ENCODE data around the gene AARS2.

Gene AARS2

GRCh38 chr6:44266347-44266746 lies 46.8 kb downstream of the AARS2 start:
- Mint-ChIP-seq H3K27me3 (peaks cover 35% of the 10 kb centered on the region), H3K9me3 (no peaks in the 10 kb centered on the region), H3K27ac (peak overlapping the region; percentile 85 to 88), H3K4me3 (peak overlapping the region; percentile 80 to 97), H3K4me1 (peaks cover 72% of the 10 kb centered on the region)
- DNase-seq (peak in 1 of 2 donors; percentile 57), ATAC-seq (peak; percentile 54)

- Mint-ChIP-seq H3K4me1 (peaks cover 72% of the 10 kb centered on the region), H3K27me3 (peaks cover 29% of the 10 kb centered on the region), H3K4me3 (peak overlapping the region; percentile 97 to 99), H3K27ac (peak overlapping the region; percentile 35 to 88), H3K9me3 (no peaks in the 10 kb centered on the region)
- no peak for DNase-seq
- ATAC-seq: no peak
Observed at GRCh38 chr6:44265722-44266233, 47.4 kb downstream of the AARS2 start.

GRCh38 chr6:44265007-44265721 lies 48.0 kb downstream of the AARS2 start, which contains the start of gene NFKBIE:
Gene NFKBIE (minus strand): TSS chr6:44265551. CDS start chr6:44265346, 205 bp downstream.
- H3K4me3 Mint-ChIP-seq: peak within 1 kb of the TSS; percentile 97 to 99
- H3K4me1 Mint-ChIP-seq: peaks cover 78% of the 10 kb centered on the region
- no peaks in the 10 kb centered on the region for H3K9me3 Mint-ChIP-seq

GRCh38 chr6:44264154-44265006 lies 48.8 kb downstream of the AARS2 start:
- Mint-ChIP-seq H3K9me3 (no peaks in the 10 kb centered on the region), H3K27ac (peak overlapping the region; percentile 91 to 97), H3K4me3 (peak overlapping the region; percentile 97 to 99), H3K4me1 (peaks cover 73% of the 10 kb centered on the region), H3K27me3 (peaks cover 18% of the 10 kb centered on the region)
- ATAC-seq (peak; percentile 59), DNase-seq (peak in 1 of 2 donors; percentile 50)

More at GRCh38 chr6:44265007-44265721, 48.0 kb downstream of the AARS2 start, which contains the start of gene NFKBIE:
- ATAC-seq: peak; percentile 68
- H3K27me3 Mint-ChIP-seq: peaks cover 26% of the 10 kb centered on the region
- peak within 1 kb of the TSS; percentile 91 to 97 for H3K27ac Mint-ChIP-seq
- DNase-seq: peak; percentile 95

DNA sequence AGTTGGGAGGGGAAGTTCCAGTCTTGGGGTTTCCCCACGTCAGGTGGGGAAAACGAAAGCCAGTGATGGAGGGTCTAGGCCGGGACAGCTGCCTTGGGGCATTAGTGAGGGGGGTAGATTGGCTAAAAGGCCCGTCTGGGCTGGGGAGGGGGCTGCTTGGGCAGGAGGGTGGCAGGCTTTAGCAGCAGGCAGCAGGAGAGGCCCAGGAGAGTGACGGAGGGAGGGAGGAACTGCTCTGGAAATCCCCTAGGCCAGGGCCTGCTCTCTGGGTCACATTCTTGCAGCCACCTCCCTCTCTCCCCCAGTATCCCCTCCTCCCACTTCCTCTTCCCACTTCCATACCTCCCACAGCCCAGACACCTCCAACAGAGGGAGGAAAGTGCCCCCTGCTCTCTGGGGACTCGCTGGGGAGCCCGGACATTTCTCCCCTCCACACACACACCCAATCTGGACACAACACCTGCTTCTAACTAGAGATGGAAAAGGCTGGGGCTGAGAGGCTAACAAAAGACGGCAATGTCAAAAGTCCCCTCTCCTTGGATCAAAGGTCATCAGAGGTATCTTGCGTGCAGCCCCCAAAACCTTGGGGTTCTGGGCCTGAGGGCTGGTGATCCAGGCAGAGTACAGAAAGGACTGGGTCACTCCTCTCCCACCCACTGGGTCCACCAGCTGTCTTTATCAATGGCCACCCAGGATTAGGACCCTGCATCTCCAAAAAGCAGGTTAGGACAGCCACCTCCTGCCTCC lies 49.6 kb downstream of the AARS2 start:
- Mint-ChIP-seq H3K27me3 (peaks cover 10% of the 10 kb centered on the region), H3K9me3 (no peaks in the 10 kb centered on the region), H3K4me3 (peak overlapping the region; percentile 97 to 99), H3K27ac (peak overlapping the region; percentile 77 to 97), H3K4me1 (peaks cover 77% of the 10 kb centered on the region)
- ATAC-seq (peak; percentile 31), DNase-seq (peak in 1 of 2 donors; percentile 51)

DNA sequence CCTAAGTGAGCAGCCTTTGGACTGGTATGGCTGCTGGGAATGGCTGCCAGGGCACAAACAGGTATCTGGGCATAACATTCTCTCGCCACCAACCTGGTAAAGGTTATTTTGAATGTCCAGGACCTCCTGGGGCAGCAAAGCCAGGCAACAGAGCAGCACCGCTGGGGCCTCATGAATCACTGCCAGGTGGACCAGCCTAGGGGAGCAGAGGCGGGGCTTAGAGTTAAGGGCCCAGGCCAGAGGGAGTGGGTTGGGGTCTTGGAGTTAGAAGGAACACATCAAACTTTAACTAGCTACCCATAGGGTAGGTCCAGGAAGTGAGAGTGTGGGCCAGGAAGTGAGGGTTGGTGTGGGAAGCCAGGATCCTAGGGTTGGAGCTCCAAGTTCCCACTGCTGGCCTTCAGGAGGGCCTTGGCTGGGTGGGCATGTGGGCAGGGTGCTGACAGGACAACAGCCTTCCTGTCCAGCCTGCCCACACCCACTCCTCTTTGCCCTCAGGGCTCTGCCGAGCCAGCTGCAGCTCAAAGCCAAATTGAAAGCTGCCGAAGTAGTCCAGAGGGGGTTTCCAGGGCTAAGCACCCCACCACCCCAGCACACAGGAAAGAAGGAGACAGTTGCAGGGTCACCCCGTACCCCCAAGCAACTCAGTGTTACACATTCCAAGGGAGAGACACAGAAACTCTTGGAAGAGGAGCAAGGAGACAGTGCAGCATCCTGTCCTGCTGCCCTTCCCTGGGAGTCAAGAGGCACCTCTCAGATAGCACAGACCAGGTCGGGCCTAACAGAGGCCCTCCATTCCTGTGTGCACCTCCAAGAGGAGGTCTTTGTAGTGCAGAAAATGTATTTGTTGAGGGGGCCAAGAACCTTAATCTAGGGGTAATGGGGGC lies 50.4 kb downstream of the AARS2 start:
- Mint-ChIP-seq H3K9me3 (no peaks in the 10 kb centered on the region), H3K4me1 (peaks cover 77% of the 10 kb centered on the region)

DNA sequence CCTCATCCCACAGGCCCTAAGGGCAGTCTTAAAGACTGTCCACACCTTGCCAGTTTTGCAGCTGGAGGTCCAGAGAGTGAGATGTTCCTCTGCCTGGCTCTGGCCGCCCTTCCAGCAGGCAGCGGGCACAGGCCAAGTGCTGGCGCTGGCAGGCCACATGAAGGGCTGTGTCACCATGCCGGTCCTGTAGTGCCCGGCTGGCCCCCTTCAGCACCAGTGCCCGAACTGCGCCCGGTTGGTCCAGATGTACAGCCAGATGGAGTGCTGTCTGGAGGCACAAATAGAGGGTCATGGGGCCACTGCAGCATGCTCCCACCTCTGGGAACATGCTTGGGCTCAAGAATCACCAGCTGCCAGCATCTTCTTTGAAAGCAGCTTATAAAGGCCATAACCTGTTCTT lies 51.6 kb downstream of the AARS2 start:
- H3K27me3 Mint-ChIP-seq: peaks cover under 1% of the 10 kb centered on the region
- DNase-seq (no peak), ATAC-seq (no peak)
- H3K9me3 Mint-ChIP-seq: no peaks in the 10 kb centered on the region
- H3K4me3 Mint-ChIP-seq: no peak overlapping the region
- no peak overlapping the region for H3K27ac Mint-ChIP-seq
- peaks cover 74% of the 10 kb centered on the region for H3K4me1 Mint-ChIP-seq

More for the DNA sequence above, 50.4 kb downstream of the AARS2 start:
- peak; percentile 0 for ATAC-seq
- Mint-ChIP-seq H3K4me3 (peak overlapping the region; percentile 97 to 99), H3K27me3 (peaks cover 8% of the 10 kb centered on the region), H3K27ac (peak overlapping the region; percentile 86 to 97)
- DNase-seq: no peak

GRCh38 chr6:44260451-44261297 lies 52.5 kb downstream of the AARS2 start:
- Mint-ChIP-seq H3K27ac (peak overlapping the region in 1 of 2 donors; percentile 80), H3K9me3 (no peaks in the 10 kb centered on the region), H3K4me1 (peaks cover 74% of the 10 kb centered on the region), H3K4me3 (no peak overlapping the region), H3K27me3 (no peaks in the 10 kb centered on the region)
- ATAC-seq: no peak
- DNase-seq: no peak

DNA sequence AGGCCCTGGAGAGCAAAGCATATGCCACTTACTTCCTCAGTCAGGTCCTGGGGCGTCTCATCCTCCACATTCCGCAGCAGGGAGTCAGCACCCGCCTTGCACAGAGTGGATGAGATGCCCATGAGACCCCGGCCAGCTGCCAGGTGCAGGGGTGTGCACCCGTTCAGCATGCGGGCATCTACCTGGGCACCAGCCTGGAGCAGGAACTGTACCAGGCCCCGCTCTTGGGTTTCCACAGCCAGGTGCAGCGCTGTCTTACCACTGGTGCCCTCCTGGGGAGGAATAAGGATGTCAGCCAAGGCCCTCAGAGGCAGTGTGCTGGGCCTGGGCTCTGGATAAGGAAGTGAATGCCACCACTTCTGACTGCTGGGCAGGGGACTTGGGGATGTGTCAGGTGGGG lies 53.1 kb downstream of the AARS2 start:
- ATAC-seq (no peak), DNase-seq (no peak)
- no peak overlapping the region for H3K4me3 Mint-ChIP-seq
- H3K9me3 Mint-ChIP-seq: no peaks in the 10 kb centered on the region
- H3K27me3 Mint-ChIP-seq: no peaks in the 10 kb centered on the region
- peaks cover 81% of the 10 kb centered on the region for H3K4me1 Mint-ChIP-seq
- no peak overlapping the region for H3K27ac Mint-ChIP-seq

GRCh38 chr6:44258921-44259320 lies 54.2 kb downstream of the AARS2 start:
- Mint-ChIP-seq H3K4me3 (no peak overlapping the region), H3K27me3 (no peaks in the 10 kb centered on the region), H3K4me1 (peaks cover 88% of the 10 kb centered on the region), H3K9me3 (no peaks in the 10 kb centered on the region), H3K27ac (no peak overlapping the region)
- ATAC-seq: no peak
- DNase-seq: no peak

DNA sequence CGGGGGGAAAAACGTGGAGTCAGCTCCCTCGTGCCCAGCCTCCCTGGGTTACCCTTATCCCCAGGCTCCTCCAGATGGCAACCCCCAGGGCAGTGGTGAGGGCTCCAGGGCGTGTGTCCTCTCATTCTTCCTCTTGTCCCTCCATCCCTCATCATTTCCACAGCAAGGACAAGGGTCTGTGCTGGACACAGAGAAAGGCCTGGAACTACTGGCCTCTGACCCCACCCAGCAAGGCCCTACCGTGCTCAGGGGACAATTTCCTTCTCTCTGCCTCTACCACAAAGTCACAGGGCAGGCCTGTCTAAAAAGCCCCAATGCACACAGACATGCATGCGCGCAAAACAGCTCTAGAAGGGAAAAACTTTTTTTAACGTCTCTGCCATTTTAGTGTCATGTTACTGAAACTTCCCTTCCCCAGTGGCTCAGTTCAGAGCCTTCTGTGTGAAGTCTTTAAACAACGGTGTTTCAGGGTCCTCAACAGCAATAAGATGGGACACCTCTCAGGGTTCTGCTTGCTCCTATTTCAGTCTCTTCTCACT lies 54.8 kb downstream of the AARS2 start:
- no peaks in the 10 kb centered on the region for H3K27me3 Mint-ChIP-seq
- H3K4me1 Mint-ChIP-seq: peaks cover 88% of the 10 kb centered on the region
- ATAC-seq: no peak
- peak overlapping the region; percentile 72 to 82 for H3K4me3 Mint-ChIP-seq
- no peak for DNase-seq
- no peaks in the 10 kb centered on the region for H3K9me3 Mint-ChIP-seq
- H3K27ac Mint-ChIP-seq: peak overlapping the region in 1 of 2 donors; percentile 74

DNA sequence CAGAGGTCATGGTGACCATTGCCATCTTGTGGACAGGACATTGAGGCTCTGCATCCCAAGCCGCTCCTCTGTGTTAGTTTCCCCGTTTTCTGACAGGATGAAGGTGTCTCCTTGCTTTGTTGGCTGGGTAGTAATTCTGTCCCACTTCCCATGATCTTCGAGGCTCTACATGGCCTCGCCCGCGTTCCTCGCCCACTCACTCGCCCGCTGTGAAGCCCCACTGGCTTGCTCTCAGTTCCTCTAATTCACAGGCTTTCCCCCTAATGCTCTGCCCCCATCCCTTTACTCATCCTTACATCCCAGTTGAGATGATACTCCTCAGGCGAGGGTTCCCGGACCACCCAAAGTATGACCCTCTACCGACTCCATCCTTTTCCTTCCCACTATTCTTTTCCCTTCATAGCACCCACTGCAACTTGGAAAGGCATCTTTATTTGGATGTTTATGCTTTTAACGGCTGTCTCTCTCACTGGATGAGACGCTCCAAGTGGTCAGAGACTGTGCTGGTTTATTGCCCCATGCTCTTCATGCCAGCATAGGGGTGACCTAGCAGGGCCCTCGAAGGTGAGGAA lies 55.3 kb downstream of the AARS2 start:
- Mint-ChIP-seq H3K27me3 (no peaks in the 10 kb centered on the region), H3K27ac (peak overlapping the region; percentile 74 to 79), H3K4me3 (peak overlapping the region; percentile 72 to 82), H3K4me1 (peaks cover 88% of the 10 kb centered on the region), H3K9me3 (no peaks in the 10 kb centered on the region)
- peak; percentile 18 for ATAC-seq
- no peak for DNase-seq
